DOHH2 (cell line): ENCODE data around the gene CCNI.

ENCODE experiments used
- CTCF ChIP-seq: fragments of 200-600 bp; sonication (generic); IDR thresholded peaks from one replicate; pipeline ENCODE4 v1.5.1; 2014; ENCODE audit warnings: antibody characterized with exemption, mild to moderate bottlenecking, low read depth, low read length; ENCODE audit not compliant: poor library complexity, severe bottlenecking
- EZH2phosphoT487 ChIP-seq: fragments of 200-600 bp; sonication (generic); IDR thresholded peaks from 2 replicates; pipeline ENCODE4 v1.6.1; 2017; ENCODE audit warnings: borderline replicate concordance, mild to moderate bottlenecking, antibody characterized with exemption, low read length, moderate library complexity, mixed read lengths

- no peak for TF ChIP-seq CTCF
- no peak for TF ChIP-seq EZH2phosphoT487
Observed at GRCh38 chr4:77040270-77040669, 35.5 kb downstream of the CCNI start.
